HepG2 (cell line): ENCODE measurements around the gene DAD1. TPM values are rescaled to one million over a fixed set of nuclear protein-coding genes. Genes with fewer than 3 reads are reported as not detected.

Source experiments
- ATAC-seq: fragments of 200-7000 bp; cut with Tn5 transposase; 3 replicates; pipeline ENCODE4 v1.9.1; 2020; ENCODE audit warnings: mild to moderate bottlenecking, moderate library complexity
- BruUV-seq: library from RNA; stranded (reverse); fragments of 400-500 nt; replicated peaks from 2 replicates; lab custom pipeline; 2021; lab: Mats Ljungman, UMichigan
- CTCF ChIA-PET: fragments of 300-600 bp; formaldehyde crosslinking; extraction: SDS; loops from one replicate; lab custom pipeline; 2021; ENCODE audit warnings: low total read pairs, inconsistent platforms, low intra/inter-chr PET ratio; lab: Yijun Ruan, JAX
- POLR2A ChIA-PET: fragments of 350-600 bp; sonication (Branson Sonifier 250); formaldehyde crosslinking; loops from one replicate; lab custom pipeline; 2020; ENCODE audit warnings: antibody characterized with exemption, inconsistent platforms; lab: Yijun Ruan, JAX
- DNase-seq: peaks from one replicate; pipeline ENCODE4 v3.0.0-alpha.2; 2015; ENCODE audit warnings: low spot score
- FAIRE-seq: peaks from 3 replicates; lab custom pipeline; 2011; peaks lifted over from hg19 to GRCh38; lab: Jason Lieb, UNC
- H2AFZ ChIP-seq: one replicate; pipeline ENCODE4 v1.6.1; 2011; ENCODE audit warnings: low read length, inconsistent platforms
- H3K27ac ChIP-seq: fragments of 300-600 bp; 3 replicates; pipeline ENCODE4 v1.8.0; 2011; ENCODE audit warnings: mixed run types, mild to moderate bottlenecking, mixed read lengths, low read length, inconsistent platforms; ENCODE audit not compliant: insufficient read depth; ENCODE audit errors: extremely low read length
- H3K27me3 ChIP-seq, 2 experiments: fragments of 200-600 bp in 1 of 2; 2 replicates in 1 of 2; 3 replicates in 1 of 2; pipeline versions ENCODE4 v1.6.0 to v1.8.0; 2011; ENCODE audit warnings: low read length in 2 of 2, mild to moderate bottlenecking in 2 of 2, moderate library complexity in 2 of 2, inconsistent platforms in 1 of 2; ENCODE audit not compliant: insufficient read depth in 2 of 2, control insufficient read depth in 1 of 2
- H3K36me3 ChIP-seq, 2 experiments: fragments of 200-600 bp in 1 of 2; replicated peaks in 1 of 2; 2 replicates in 1 of 2; 3 replicates in 1 of 2; pipeline versions ENCODE4 v1.5.1 to v1.8.0; 2011; ENCODE audit warnings: low read length in 2 of 2, inconsistent platforms in 1 of 2; ENCODE audit not compliant: insufficient read depth in 2 of 2, control insufficient read depth in 1 of 2
- H3K4me1 ChIP-seq: 2 replicates; pipeline ENCODE4 v1.5.1; 2012; ENCODE audit warnings: low read length, inconsistent platforms; ENCODE audit not compliant: insufficient read depth
- H3K4me2 ChIP-seq: 2 replicates; pipeline ENCODE4 v1.6.0; 2011; ENCODE audit warnings: low read depth, low read length, inconsistent platforms
- H3K4me3 ChIP-seq, 3 experiments: fragments of 200-600 bp in 1 of 3; sonication (generic), shearing (Covaris generic) in 1 of 3; replicated peaks in 1 of 3; 2 replicates each; pipeline ENCODE4 v1.5.1; 2011 to 2016; ENCODE audit warnings: low read length in 3 of 3, inconsistent platforms in 2 of 3, low read depth in 2 of 3, mild to moderate bottlenecking in 2 of 3, control low read depth in 1 of 3, mixed read lengths in 1 of 3; ENCODE audit not compliant: insufficient read depth in 1 of 3
- H3K79me2 ChIP-seq: one replicate; pipeline ENCODE4 v1.6.1; 2011; ENCODE audit warnings: low read length, inconsistent platforms; ENCODE audit not compliant: insufficient read depth
- H3K9ac ChIP-seq: 2 replicates; pipeline ENCODE4 v1.6.0; 2011; ENCODE audit warnings: mild to moderate bottlenecking, low read depth, low read length, inconsistent platforms; ENCODE audit not compliant: insufficient read depth
- H3K9me3 ChIP-seq: 2 replicates; pipeline ENCODE4 v1.5.1; 2012; ENCODE audit warnings: mild to moderate bottlenecking, low read length
- H4K20me1 ChIP-seq: 2 replicates; pipeline ENCODE4 v1.6.0; 2011; ENCODE audit warnings: inconsistent platforms, mild to moderate bottlenecking, low read length, moderate library complexity; ENCODE audit not compliant: insufficient read depth
- NFE2L2 ChIP-seq: fragments of 150-350 bp; IDR thresholded peaks from 2 replicates; pipeline ENCODE4 v1.6.1; 2014; ENCODE audit warnings: low read length
- ZNF30 ChIP-seq: sonication (generic); formaldehyde crosslinking; IDR thresholded peaks from 2 replicates; pipeline ENCODE4 v1.5.0; 2020; ENCODE audit warnings: mild to moderate bottlenecking, missing genetic modification reagents
- WGBS: methylation state at CpG from one replicate; pipeline ENCODE4 v1.1.6; 2017; ENCODE audit warnings: low lambda C conversion rate; 5-methylcytosine and 5-hydroxymethylcytosine counted together
- in situ Hi-C: cut with HindIII; loops from 2 replicates; pipeline ENCODE4 v1.10.0; 2017; ENCODE audit warnings: low pct_unique_long_range_greater_than_20kb; ENCODE audit not compliant: extremely low pct_ligation_motif_present
- intact Hi-C: fragments of 100-400 bp; cut with micrococcal nuclease; formaldehyde crosslinking; loops from one replicate; pipeline ENCODE4 v1.10.0; 2022; ENCODE audit not compliant: unreplicated experiment
- polyA plus RNA-seq, 8 experiments: library from polyadenylated mRNA; depleted of rRNA in 3 of 8; stranded (reverse) in 7 of 8; unstranded in 1 of 8; fragments of >200 nt; fragmentation: Illumina TruSeq in 4 of 8; extraction: Trizol in 4 of 8; gene quantifications; 2 replicates each; pipeline versions ENCODE4 v1.2.1 to v1.2.3, GENCODE V29; 2011 to 2016; ENCODE audit warnings: low read depth in 4 of 8, missing spikeins in 1 of 8, mixed read lengths in 1 of 8; ENCODE audit not compliant: insufficient read depth in 1 of 8
- total RNA-seq, 5 experiments: library from RNA; depleted of rRNA; stranded (reverse); fragments of >200 nt; fragmentation: Illumina TruSeq; extraction: Trizol; gene quantifications; 2 replicates each; pipeline ENCODE4 v1.2.3, GENCODE V29; 2016; ENCODE audit warnings: low read depth in 1 of 5
- TF ChIP-seq, protein P1 (sequence below): sonication (generic); formaldehyde crosslinking; IDR thresholded peaks from 2 replicates; pipeline ENCODE4 v1.8.0; 2022; ENCODE audit warnings: missing genetic modification reagents, mild to moderate bottlenecking, moderate library complexity, borderline replicate concordance
- TF ChIP-seq, protein P2 (sequence below): sonication (generic); formaldehyde crosslinking; IDR thresholded peaks from one replicate; pipeline ENCODE4 v1.5.1; 2020; ENCODE audit warnings: mild to moderate bottlenecking, missing genetic modification reagents; ENCODE audit errors: not compliant biosample characterization

The DAD1 gene
- total and polyA plus RNA-seq, 2 of the 13 experiments (the other 11 are each of a cell fraction or from before 2014, with no cell fraction given): 558 to 626 TPM

DNA sequence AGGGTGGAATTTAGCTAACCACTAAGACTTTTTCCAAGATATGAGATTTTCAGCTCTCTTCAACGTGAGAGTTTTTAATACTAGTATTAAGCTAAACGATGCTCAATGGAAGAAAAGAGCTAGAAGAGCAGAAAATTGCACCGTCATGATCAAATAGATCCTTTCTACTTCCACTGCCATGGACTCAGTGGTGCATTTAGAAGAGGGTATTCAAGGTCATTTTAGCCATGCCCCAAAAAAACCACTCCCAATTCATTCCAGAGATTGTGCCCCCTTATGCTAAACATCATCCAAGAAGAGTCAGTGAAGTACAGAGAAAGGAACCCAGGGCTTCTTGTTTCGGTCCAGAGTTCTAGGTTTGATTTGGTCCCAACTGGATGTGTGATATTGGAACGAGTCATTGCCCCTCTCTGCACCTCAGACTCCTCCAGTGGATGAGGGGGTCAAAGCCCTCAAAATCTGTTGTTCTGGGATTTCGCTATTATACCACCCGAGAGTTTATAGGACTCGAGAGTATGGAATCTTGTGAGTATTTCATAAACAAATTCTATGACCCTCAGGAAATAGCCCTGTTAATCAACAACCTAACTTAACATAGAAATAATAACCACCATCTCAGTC, 55.2 kb downstream of the DAD1 start:
- H3K9ac ChIP-seq: no peak overlapping the region
- no peaks in the 10 kb centered on the region for H3K9me3 ChIP-seq
- H3K79me2 ChIP-seq: no peaks in the 10 kb centered on the region
- H3K27ac ChIP-seq: no peak overlapping the region
- POLR2A ChIA-PET: no interaction called here
- DNase-seq (no peak), ATAC-seq (no peak), FAIRE-seq (no peak)
- BruUV-seq: no TSS peak
- WGBS: 11% methylated on average over 8 of the region's 8 CpGs
- no peaks in the 10 kb centered on the region for H3K4me1 ChIP-seq
- H3K36me3 ChIP-seq: no peaks in the 10 kb centered on the region
- peaks cover 4 to 11% of the 10 kb centered on the region in 2 experiments; a peak in 3 of 5 replicates for H3K27me3 ChIP-seq
- intact Hi-C loops: no loop called here
- TF ChIP-seq, protein P1, sequence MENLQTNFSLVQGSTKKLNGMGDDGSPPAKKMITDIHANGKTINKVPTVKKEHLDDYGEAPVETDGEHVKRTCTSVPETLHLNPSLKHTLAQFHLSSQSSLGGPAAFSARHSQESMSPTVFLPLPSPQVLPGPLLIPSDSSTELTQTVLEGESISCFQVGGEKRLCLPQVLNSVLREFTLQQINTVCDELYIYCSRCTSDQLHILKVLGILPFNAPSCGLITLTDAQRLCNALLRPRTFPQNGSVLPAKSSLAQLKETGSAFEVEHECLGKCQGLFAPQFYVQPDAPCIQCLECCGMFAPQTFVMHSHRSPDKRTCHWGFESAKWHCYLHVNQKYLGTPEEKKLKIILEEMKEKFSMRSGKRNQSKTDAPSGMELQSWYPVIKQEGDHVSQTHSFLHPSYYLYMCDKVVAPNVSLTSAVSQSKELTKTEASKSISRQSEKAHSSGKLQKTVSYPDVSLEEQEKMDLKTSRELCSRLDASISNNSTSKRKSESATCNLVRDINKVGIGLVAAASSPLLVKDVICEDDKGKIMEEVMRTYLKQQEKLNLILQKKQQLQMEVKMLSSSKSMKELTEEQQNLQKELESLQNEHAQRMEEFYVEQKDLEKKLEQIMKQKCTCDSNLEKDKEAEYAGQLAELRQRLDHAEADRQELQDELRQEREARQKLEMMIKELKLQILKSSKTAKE (CRISPR knock-in tag): no peak
- TF ChIP-seq NFE2L2: peak; percentile 83
- TF ChIP-seq ZNF30 (CRISPR knock-in tag): no peak
- TF ChIP-seq, protein P2, sequence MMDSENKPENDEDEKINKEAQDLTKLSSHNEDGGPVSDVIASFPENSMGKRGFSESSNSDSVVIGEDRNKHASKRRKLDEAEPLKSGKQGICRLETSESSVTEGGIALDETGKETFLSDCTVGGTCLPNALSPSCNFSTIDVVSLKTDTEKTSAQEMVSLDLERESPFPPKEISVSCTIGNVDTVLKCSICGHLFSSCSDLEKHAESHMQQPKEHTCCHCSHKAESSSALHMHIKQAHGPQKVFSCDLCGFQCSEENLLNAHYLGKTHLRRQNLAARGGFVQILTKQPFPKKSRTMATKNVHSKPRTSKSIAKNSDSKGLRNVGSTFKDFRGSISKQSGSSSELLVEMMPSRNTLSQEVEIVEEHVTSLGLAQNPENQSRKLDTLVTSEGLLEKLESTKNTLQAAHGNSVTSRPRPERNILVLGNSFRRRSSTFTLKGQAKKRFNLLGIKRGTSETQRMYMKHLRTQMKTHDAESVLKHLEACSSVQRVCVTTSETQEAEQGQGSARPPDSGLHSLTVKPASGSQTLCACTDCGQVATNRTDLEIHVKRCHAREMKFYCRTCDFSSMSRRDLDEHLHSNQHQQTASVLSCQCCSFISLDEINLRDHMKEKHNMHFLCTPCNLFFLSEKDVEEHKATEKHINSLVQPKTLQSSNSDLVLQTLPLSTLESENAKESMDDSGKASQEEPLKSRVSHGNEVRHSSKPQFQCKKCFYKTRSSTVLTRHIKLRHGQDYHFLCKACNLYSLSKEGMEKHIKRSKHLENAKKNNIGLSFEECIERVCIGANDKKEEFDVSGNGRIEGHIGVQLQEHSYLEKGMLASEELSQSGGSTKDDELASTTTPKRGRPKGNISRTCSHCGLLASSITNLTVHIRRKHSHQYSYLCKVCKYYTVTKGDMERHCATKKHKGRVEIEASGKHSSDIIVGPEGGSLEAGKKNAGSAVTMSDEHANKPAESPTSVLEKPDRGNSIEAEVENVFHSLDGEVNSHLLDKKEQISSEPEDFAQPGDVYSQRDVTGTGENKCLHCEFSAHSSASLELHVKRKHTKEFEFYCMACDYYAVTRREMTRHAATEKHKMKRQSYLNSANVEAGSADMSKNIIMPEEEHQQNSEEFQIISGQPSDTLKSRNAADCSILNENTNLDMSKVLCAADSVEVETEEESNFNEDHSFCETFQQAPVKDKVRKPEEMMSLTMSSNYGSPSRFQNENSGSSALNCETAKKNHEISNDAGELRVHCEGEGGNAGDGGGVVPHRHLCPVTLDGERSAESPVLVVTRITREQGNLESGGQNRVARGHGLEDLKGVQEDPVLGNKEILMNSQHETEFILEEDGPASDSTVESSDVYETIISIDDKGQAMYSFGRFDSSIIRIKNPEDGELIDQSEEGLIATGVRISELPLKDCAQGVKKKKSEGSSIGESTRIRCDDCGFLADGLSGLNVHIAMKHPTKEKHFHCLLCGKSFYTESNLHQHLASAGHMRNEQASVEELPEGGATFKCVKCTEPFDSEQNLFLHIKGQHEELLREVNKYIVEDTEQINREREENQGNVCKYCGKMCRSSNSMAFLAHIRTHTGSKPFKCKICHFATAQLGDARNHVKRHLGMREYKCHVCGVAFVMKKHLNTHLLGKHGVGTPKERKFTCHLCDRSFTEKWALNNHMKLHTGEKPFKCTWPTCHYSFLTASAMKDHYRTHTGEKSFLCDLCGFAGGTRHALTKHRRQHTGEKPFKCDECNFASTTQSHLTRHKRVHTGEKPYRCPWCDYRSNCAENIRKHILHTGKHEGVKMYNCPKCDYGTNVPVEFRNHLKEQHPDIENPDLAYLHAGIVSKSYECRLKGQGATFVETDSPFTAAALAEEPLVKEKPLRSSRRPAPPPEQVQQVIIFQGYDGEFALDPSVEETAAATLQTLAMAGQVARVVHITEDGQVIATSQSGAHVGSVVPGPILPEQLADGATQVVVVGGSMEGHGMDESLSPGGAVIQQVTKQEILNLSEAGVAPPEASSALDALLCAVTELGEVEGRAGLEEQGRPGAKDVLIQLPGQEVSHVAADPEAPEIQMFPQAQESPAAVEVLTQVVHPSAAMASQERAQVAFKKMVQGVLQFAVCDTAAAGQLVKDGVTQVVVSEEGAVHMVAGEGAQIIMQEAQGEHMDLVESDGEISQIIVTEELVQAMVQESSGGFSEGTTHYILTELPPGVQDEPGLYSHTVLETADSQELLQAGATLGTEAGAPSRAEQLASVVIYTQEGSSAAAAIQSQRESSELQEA: no peak
- TF ChIP-seq, all 625 proteins: peak for 1
- in situ Hi-C loops: no loop called here
- no peak overlapping the region for H3K4me2 ChIP-seq
- no peak overlapping the region for H2AFZ ChIP-seq
- H3K4me3 ChIP-seq: no peak overlapping the region
- CTCF ChIA-PET: no interaction called here
- H4K20me1 ChIP-seq: no peaks in the 10 kb centered on the region
